Stimulated activated CD4-positive, alpha-beta T cell treated with anti-CD3 and anti-CD28 coated beads, Interleukin-12 subunit alpha, Interleukin-12 subunit beta, amount 100 ng/mL, for 4 hours (primary cell): ENCODE measurements around the gene DNAH8.
"Not testable (repeated sequence)": the region's sequence is repeated elsewhere in the genome, so short reads cannot be mapped to it uniquely, and the experiment has no call there.

Experiments used
- DNase-seq: peaks from one replicate; pipeline ENCODE4 v3.0.0-alpha.2; 2020

Gene DNAH8

GRCh38 chr6:38699702-38700101, 15.4 kb upstream of the DNAH8 start:
- not testable (repeated sequence) for DNase-seq

GRCh38 chr6:38701551-38701950, 13.6 kb upstream of the DNAH8 start:
- DNase-seq, result no peak

- peak; percentile 91 for DNase-seq
Observed at GRCh38 chr6:38702558-38703397, 12.3 kb upstream of the DNAH8 start, which contains the start of gene GLO1. Gene GLO1 (minus strand): TSS chr6:38703145. CDS start chr6:38703054, 91 bp downstream.

- DNase-seq, result no peak
Observed at GRCh38 chr6:38703949-38704590, 11.0 kb upstream of the DNAH8 start.

GRCh38 chr6:38705924-38706323, 9.2 kb upstream of the DNAH8 start:
- no peak for DNase-seq

- DNase-seq, result no peak
Observed at GRCh38 chr6:38708496-38708895, 6.6 kb upstream of the DNAH8 start.

GRCh38 chr6:38713812-38714211, 1.3 kb upstream of the DNAH8 start:
- DNase-seq, result peak; percentile 27

GRCh38 chr6:38714239-38715015, 684 bp upstream of the DNAH8 start:
- DNase-seq, result peak; percentile 8

GRCh38 chr6:38716825-38717224, 1.7 kb downstream of the DNAH8 start:
- DNase-seq, result no peak

GRCh38 chr6:38719358-38719757, 4.2 kb downstream of the DNAH8 start:
- no peak for DNase-seq

- DNase-seq, result no peak
Observed at GRCh38 chr6:38720295-38720694, 5.2 kb downstream of the DNAH8 start.

- no peak for DNase-seq
Observed at GRCh38 chr6:38722038-38722437, 6.9 kb downstream of the DNAH8 start.

GRCh38 chr6:38722727-38723334, 7.7 kb downstream of the DNAH8 start:
- no peak for DNase-seq

- no peak for DNase-seq
Observed at GRCh38 chr6:38723783-38724182, 8.7 kb downstream of the DNAH8 start.

GRCh38 chr6:38724343-38724742, 9.2 kb downstream of the DNAH8 start:
- DNase-seq, result no peak

GRCh38 chr6:38725414-38726183, 10.5 kb downstream of the DNAH8 start:
- DNase-seq, result no peak

GRCh38 chr6:38728203-38728602, 13.1 kb downstream of the DNAH8 start:
- no peak for DNase-seq

- no peak for DNase-seq
Observed at GRCh38 chr6:38730140-38730862, 15.2 kb downstream of the DNAH8 start.

- DNase-seq, result no peak
Observed at GRCh38 chr6:38736951-38737350, 21.8 kb downstream of the DNAH8 start.

- DNase-seq, result no peak
Observed at GRCh38 chr6:38738261-38738660, 23.1 kb downstream of the DNAH8 start.

- no peak for DNase-seq
Observed at GRCh38 chr6:38739532-38739931, 24.4 kb downstream of the DNAH8 start.

- no peak for DNase-seq
Observed at GRCh38 chr6:38749473-38749872, 34.4 kb downstream of the DNAH8 start.
